GM12873 (cell line): ENCODE data around the gene KIF4A.
A peak's percentile ranks its signal among the peaks of the same experiment; 100 is the strongest.

ENCODE experiments used
- CTCF ChIP-seq: IDR thresholded peaks from 2 replicates; pipeline ENCODE4 v1.5.1; 2012; ENCODE audit warnings: low read depth, mild to moderate bottlenecking, moderate library complexity, low read length, control low read depth; ENCODE audit not compliant: insufficient read depth; ENCODE audit errors: missing control alignments

Gene KIF4A

GRCh38 chrX:70293621-70294020 is 3.7 kb downstream of the KIF4A start:
- TF ChIP-seq CTCF = no peak

GRCh38 chrX:70301716-70302115 is 11.8 kb downstream of the KIF4A start:
- TF ChIP-seq CTCF = no peak

GRCh38 chrX:70313503-70313902 is 23.6 kb downstream of the KIF4A start:
- TF ChIP-seq CTCF = no peak

- TF ChIP-seq CTCF = no peak
These were observed 32.9 kb downstream of the KIF4A start for GRCh38 chrX:70322784-70323183.

- no peak for TF ChIP-seq CTCF
These were observed 34.4 kb downstream of the KIF4A start for GRCh38 chrX:70324326-70324725.

GRCh38 chrX:70331161-70331560 is 41.3 kb downstream of the KIF4A start:
- TF ChIP-seq CTCF = no peak

- TF ChIP-seq CTCF = peak; percentile 32
These were observed 42.7 kb downstream of the KIF4A start for GRCh38 chrX:70332600-70332999.
